ENCODE results near the gene SETDB1.

SETDB1 gene

DNA sequence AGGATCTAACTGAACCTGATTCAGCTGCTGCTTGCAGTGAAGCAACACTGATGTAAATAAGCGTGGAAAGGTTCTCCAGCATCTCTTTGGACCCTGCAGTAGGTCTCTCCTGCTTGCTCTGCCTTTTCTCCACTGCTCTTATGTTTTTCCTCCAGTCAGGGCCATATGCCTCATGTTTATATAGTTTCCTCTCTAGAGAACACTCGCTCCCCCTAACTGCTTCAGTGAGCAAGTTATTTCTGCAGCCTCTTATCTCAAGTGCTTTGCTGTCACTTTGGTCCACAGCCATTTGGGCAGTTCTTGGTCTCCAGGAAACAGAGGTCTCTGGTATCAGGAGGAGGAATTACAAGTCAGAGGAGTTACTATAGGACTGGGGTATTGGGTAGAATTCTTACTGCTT, 87.4 kb downstream of the SETDB1 start:
- peaks cover 4% of the 10 kb centered on the region for H3K4me1 ChIP-seq
- peak overlapping the region; percentile 33 for H3K4me3 ChIP-seq (ENCODE audit: low read depth, low read length)
- H3K9ac ChIP-seq: no peak overlapping the region

More for the DNA sequence above, 87.4 kb downstream of the SETDB1 start:
- no peak overlapping the region for H2AFZ ChIP-seq
- H3K4me2 ChIP-seq (ENCODE audit: low read length): peak overlapping the region; percentile 58
- H3K9me3 ChIP-seq (ENCODE audit: control insufficient read depth, low read length): no peaks in the 10 kb centered on the region
- peaks cover 4% of the 10 kb centered on the region for H3K79me2 ChIP-seq
- no peak for TF ChIP-seq CTCF (IDR thresholded peaks at IDR 0.05)
- H3K27me3 ChIP-seq (ENCODE audit: control insufficient read depth, insufficient read depth, low read length): no peaks in the 10 kb centered on the region
- H3K36me3 ChIP-seq (ENCODE audit: control insufficient read depth, insufficient read depth, low read length): no peaks in the 10 kb centered on the region
- H3K27ac ChIP-seq: peak overlapping the region; percentile 39
